GM10847 (cell line): ENCODE data around the gene HRCT1.

Experiments
- POLR2A ChIP-seq: IDR thresholded peaks from 2 replicates; pipeline ENCODE4 v1.6.1; 2011; ENCODE audit not compliant: insufficient read length; ENCODE audit errors: extremely low read depth

HRCT1 gene

GRCh38 chr9:35905912-35906679 lies at the start of gene HRCT1:
Gene HRCT1 (plus strand): TSS chr9:35906202. CDS start chr9:35906288, 86 bp downstream.
- TF ChIP-seq POLR2A: no peak

GRCh38 chr9:35856206-35856605 lies 49.8 kb upstream of the HRCT1 start:
- no peak for TF ChIP-seq POLR2A

DNA sequence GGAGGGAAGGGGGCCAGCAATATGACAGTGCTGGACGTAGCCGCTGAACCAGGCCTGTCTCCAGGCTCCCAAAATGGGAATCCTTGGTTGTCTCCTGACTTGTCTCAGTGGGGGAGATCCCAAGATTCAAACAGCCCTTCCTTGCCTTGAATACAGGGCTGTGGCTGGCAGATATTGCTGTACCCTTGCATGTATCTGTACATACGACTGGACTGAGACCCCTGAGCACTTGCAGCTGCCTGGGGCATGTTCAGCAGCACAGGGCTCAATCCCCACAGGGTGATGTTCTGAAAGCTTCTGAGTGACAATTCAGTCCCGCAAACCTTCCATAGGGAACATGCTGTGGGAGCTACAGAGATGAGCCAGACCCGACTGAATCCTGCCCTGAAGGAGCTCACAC lies 49.1 kb upstream of the HRCT1 start:
- no peak for TF ChIP-seq POLR2A

DNA sequence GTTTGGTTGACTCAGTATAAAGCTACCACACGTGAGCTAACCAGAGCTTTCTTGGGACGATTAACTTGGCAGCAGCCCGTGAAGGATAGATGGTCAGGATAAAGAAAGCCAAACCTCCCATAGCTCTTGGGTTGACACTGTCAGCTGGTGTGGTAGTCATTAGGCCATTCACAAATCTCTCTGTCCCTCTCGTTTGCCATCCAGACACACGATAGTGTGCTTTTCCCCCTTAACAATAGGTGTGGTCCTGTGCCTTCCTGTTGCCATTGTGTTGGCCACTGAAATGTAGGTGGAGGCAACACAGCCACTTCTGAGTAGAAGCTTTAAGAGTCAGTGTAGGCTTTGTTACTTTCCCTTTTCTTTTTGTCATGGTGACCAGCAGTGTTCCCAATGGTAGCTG lies 47.5 kb upstream of the HRCT1 start:
- TF ChIP-seq POLR2A: no peak

- TF ChIP-seq POLR2A: no peak
Measured at GRCh38 chr9:35859310-35859989, 46.6 kb upstream of the HRCT1 start.

- no peak for TF ChIP-seq POLR2A
Measured at GRCh38 chr9:35859990-35860339, 46.0 kb upstream of the HRCT1 start.

DNA sequence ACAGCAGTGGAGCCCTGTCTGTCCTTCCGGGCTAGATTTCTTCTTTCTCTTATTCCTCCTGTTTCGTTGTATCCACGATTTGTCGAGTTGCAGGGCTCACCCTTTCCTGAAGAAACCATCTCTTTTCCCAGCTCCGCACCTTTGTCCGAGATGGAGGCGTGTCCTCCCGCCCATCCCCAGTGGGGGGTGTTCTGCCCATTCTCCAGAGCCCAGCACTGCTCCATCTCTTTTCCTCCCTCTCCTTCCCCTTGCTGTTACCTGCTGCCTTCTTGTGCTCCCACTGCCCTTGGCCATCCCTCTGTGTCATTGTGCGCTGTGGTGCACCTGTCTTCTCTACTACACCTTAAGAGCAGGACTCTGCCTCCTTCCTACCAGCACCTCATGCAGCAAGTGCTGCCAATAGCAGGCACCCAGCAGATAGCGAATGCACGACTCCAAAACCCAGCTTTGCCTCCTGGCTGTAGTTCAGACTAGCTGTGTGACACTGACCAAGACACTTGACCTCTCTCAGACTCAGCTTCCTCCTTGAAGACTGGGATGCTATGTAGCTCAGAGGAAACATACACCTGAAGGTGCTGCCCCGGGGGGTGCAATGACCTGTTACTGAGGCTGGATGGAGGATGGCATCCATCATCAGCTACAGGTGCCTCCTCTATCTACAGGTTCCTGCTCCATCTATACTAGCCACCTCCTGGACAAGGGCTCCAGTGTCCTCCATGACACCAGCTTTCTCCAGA lies 44.7 kb upstream of the HRCT1 start:
- no peak for TF ChIP-seq POLR2A

DNA sequence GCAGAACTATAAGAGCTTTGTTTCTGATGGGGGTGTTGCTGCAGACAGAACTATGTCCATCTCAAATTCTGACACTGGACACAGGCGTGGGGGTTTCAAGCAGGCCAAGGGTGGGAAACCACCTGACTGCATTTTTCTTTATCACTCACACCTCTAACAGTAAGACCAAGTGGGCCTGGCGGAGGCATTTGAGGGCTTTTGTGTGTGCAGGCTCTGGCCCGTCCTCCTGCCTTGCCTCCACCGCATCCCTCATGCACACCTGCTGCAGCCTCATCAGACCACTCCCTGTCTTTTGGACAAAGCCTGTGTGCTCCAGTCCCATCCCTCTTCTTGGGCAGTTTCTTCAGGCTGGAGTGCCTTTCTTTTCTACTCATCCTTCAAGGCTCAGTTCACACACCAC lies 43.7 kb upstream of the HRCT1 start:
- no peak for TF ChIP-seq POLR2A

DNA sequence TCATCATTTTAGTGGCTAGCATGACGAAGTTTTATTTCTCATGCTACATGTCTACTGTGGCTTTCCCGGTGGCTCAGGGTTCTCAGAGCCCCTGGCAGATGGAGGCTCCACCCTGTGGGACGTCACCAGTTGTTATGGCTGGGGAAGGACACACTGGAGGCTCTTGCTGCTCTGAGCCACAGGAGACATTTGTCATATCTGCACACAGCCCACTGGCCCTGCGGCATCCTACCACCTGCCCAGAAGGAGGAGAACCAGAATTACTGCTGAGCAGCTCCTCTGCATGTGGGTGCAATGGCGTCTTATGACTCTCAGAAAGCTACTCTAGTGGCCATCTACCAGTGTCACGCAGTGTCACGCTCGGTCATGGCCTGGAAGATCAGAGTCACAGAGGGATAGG lies 42.4 kb upstream of the HRCT1 start:
- TF ChIP-seq POLR2A: no peak

DNA sequence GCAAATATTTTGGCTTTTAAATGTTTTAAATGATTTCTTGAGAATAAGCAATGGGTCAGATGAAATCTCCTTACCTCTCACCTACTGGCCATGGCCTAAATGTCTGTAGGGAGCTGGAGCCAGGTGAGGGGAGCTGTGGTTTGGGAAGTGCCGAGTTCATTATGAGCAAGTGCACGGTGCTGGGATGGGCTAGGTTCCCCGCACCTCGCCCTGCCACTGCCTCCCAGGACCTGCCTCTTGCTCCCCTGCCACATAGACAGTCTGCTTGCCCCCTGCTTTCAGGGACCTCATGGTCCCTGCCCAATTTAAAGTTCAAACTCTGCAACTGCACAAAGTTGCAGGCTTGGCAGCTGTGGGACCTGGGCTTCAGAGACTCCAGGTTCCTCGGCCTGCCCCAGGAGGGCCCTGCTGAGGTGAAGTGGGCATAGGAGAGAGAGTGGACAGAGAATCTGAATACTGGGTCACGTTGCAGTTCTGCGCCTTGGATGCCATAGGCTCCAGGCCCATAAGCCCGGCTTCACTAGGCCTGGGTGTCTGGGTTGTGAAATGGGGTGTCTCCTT lies 41.2 kb upstream of the HRCT1 start:
- TF ChIP-seq POLR2A: no peak

- TF ChIP-seq POLR2A: no peak
Measured at GRCh38 chr9:35867538-35867937, 38.5 kb upstream of the HRCT1 start.

DNA sequence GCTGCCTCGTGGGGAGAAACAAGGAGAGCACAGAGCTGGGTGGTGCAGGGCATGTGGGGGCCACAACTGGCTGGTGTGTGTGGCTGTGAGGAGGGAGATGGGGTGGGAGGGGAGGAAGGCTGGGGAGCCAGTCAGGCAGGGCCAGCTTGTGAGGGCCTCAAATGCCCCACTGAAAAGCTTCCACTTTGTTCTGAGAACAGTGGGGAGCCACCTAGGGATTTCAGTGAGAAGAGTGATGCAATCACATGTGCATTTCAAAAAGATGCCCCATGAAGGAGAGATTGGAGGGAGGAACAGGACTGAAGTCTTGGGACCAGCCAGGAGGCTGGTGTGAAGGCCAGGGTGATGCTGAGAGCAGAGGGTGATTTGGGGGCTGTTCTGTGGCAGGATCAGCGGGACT lies 37.1 kb upstream of the HRCT1 start:
- no peak for TF ChIP-seq POLR2A

- no peak for TF ChIP-seq POLR2A
Measured at GRCh38 chr9:35869621-35870216, 36.3 kb upstream of the HRCT1 start.

GRCh38 chr9:35870351-35870923 lies 35.6 kb upstream of the HRCT1 start, which contains the start of gene OR13J1:
Gene OR13J1 (minus strand): TSS chr9:35870401. CDS start chr9:35870401, 0 bp downstream.
- no peak for TF ChIP-seq POLR2A

DNA sequence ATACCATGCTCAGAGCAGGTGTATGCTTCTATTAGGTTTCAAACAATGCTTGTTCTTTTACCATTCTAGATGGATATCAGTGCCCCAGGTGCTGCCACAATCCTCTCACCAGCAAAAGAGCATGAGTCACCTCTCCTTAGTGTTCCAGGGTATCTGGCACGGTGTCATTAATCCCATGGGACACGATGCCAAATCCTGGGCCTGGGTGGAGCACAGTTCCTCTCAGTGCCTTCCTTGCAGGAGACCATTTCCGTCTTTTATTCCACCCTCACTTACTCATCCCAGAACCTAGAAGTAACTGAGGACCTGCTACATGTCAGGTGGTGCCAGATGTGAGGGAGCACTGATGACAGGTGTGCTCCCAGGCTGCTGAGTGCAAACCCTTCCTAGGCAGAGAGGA lies 34.5 kb upstream of the HRCT1 start:
- TF ChIP-seq POLR2A: no peak

GRCh38 chr9:35872505-35872904 lies 33.5 kb upstream of the HRCT1 start:
- TF ChIP-seq POLR2A: no peak
